H1 (cell line): ENCODE measurements around the gene DPH5.

Experiments
- CBX5 ChIP-seq: fragments of 300-800, 300-1000 bp; sonication (generic); IDR thresholded peaks from 2 replicates; pipeline ENCODE4 v1.7.1; 2016; ENCODE audit warnings: antibody characterized with exemption, low read length, low read depth
- CEBPB ChIP-seq: IDR thresholded peaks from 2 replicates; pipeline ENCODE4 v1.6.1; 2012; ENCODE audit warnings: low read depth, low read length
- CTCF ChIP-seq, 3 experiments: IDR thresholded peaks; 1 replicate in 2 of 3; 2 replicates in 1 of 3; pipeline versions ENCODE4 v1.5.1 to v1.6.1; 2011; ENCODE audit warnings: low read length in 3 of 3, mild to moderate bottlenecking in 3 of 3, inconsistent platforms in 2 of 3, low read depth in 1 of 3, moderate library complexity in 1 of 3; ENCODE audit not compliant: insufficient read depth in 1 of 3; ENCODE audit errors: control extremely low read depth in 1 of 3
- EP300 ChIP-seq, 2 experiments: IDR thresholded peaks; 1 replicate in 1 of 2; 2 replicates in 1 of 2; pipeline ENCODE4 v1.6.1; 2011 to 2012; ENCODE audit warnings: low read depth in 2 of 2, low read length in 2 of 2, mild to moderate bottlenecking in 2 of 2, borderline replicate concordance in 1 of 2, inconsistent platforms in 1 of 2, moderate library complexity in 1 of 2
- EZH2 ChIP-seq: fragments of 200-600 bp; sonication (generic); IDR thresholded peaks from 2 replicates; pipeline ENCODE4 v1.7.1; 2012; ENCODE audit warnings: low read depth, mild to moderate bottlenecking, moderate library complexity, low read length, inconsistent platforms; ENCODE audit not compliant: severe bottlenecking
- POLR2A ChIP-seq, 2 experiments: IDR thresholded peaks; 1 replicate in 1 of 2; 2 replicates in 1 of 2; pipeline ENCODE4 v1.6.1; 2011; ENCODE audit warnings: low read depth in 2 of 2, low read length in 2 of 2, mild to moderate bottlenecking in 2 of 2; ENCODE audit errors: control extremely low read depth in 1 of 2
- TAF1 ChIP-seq: IDR thresholded peaks from 2 replicates; pipeline ENCODE4 v1.6.1; 2011; ENCODE audit warnings: mild to moderate bottlenecking, low read depth, low read length
- TAF7 ChIP-seq: optimal IDR thresholded peaks from 2 replicates; pipeline ENCODE3; 2011; ENCODE audit warnings: low read depth, mild to moderate bottlenecking, inconsistent platforms, low read length, moderate library complexity, borderline replicate concordance
- YY1 ChIP-seq: IDR thresholded peaks from 2 replicates; pipeline ENCODE4 v1.6.1; 2011; ENCODE audit warnings: low read depth, mild to moderate bottlenecking, low read length
- TF ChIP-seq, protein P1 (sequence below): IDR thresholded peaks from 2 replicates; pipeline ENCODE4 v1.6.1; 2011; ENCODE audit warnings: low read depth, mild to moderate bottlenecking, low read length; ENCODE audit not compliant: insufficient read depth

DNA sequence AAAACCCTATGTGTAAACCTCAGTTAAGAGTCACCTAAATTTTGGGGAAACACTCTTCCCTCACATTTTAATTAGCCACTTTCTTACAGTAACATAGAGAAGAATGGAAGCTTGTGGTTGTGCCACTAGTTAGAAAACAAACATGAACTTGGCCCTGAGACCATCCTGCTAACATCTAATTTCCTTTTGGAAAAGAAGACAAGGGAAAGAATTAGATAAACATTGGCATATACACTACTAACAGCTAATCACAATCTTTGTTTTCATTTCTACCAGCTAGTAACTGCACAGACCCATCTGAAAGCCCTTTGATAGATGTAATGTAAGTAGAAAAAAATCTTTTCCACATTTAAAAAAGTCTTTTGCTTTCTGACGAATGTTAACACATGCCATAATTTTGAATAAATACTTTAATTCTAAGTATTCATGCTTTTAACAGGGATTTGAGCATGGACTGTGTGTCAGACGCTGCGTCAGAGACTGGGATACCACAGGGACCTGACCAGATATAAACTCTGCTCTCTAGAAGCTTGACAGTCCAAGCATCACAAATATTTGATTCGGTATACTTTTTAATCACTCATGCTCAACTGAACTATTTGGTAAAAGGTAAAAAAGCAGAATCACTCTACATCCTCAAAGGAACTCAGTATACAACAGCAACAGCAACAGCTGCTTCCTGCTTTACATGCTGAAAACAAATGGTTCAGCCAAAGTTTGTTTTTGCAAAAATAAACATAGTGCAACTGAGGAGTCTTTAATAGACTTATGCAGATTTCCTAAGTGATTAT lies 30.2 kb downstream of the DPH5 start:
- TF ChIP-seq, protein P1, sequence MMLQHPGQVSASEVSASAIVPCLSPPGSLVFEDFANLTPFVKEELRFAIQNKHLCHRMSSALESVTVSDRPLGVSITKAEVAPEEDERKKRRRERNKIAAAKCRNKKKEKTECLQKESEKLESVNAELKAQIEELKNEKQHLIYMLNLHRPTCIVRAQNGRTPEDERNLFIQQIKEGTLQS = no peak
- TF ChIP-seq TAF1 (no peak), CEBPB (no peak), EZH2 (no peak), CTCF (IDR thresholded peaks at IDR 0.05; ENCODE audit: control extremely low read depth in 1 of 3, insufficient read depth in 1 of 3, low read depth in 1 of 3, low read length in 3 of 3) (no peak), CBX5 (no peak), POLR2A (IDR thresholded peaks at IDR 0.05; ENCODE audit: control extremely low read depth in 1 of 2, low read depth in 2 of 2, low read length in 2 of 2) (no peak), TAF7 (no peak), EP300 (IDR thresholded peaks at IDR 0.05; ENCODE audit: borderline replicate concordance in 1 of 2, low read depth in 2 of 2, low read length in 2 of 2) (no peak), YY1 (no peak)
